GM12891 (cell line): ENCODE results near the gene JPH3.

Experiments used
- PAX5 ChIP-seq: IDR thresholded peaks from 2 replicates; pipeline ENCODE4 v1.6.1; 2011; ENCODE audit warnings: low read length, moderate library complexity, mild to moderate bottlenecking; ENCODE audit not compliant: insufficient read depth, severe bottlenecking
- POLR2A ChIP-seq: IDR thresholded peaks from 2 replicates; pipeline ENCODE4 v1.6.1; 2011; ENCODE audit warnings: low read depth, low read length, control low read depth
- POLR2AphosphoS5 ChIP-seq: IDR thresholded peaks from 2 replicates; pipeline ENCODE4 v1.6.1; 2011; ENCODE audit warnings: low read depth, low read length, control low read depth
- POU2F2 ChIP-seq: IDR thresholded peaks from 2 replicates; pipeline ENCODE4 v1.6.1; 2011; ENCODE audit warnings: low read depth, mild to moderate bottlenecking, control low read depth, low read length, moderate library complexity
- TAF1 ChIP-seq: IDR thresholded peaks from 2 replicates; pipeline ENCODE4 v1.6.1; 2011; ENCODE audit warnings: low read depth, low read length, control low read depth

DNA sequence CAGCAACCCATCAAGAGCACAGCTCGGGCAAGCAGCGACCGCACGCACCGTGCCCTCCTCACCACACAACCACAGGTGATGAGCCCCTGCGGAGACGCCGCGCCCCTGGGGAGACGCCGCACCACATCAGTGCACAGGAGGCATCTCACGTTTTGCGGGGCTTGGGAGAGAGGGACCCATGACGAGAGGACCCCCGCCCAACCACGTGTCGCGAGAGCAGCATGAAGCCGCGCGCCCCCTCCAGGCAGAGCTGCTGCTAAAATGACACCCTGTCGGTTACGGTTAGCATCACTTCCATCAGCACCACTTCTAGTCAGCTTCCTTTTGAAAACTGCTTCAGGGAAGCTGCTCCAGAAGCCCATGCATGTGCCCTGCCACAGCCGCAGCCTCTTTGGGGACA lies 118.1 kb downstream of the JPH3 start:
- TF ChIP-seq POLR2A = no peak
- TF ChIP-seq POLR2AphosphoS5 = no peak
- no peak for TF ChIP-seq TAF1
- TF ChIP-seq PAX5 = no peak
- TF ChIP-seq POU2F2 = no peak
